Measurements from ENCODE around the gene LUC7L2. TPM values are rescaled to one million over a fixed set of nuclear protein-coding genes. Genes with fewer than 3 reads are reported as not detected.
"Not testable (repeated sequence)": the region's sequence is repeated elsewhere in the genome, so short reads cannot be mapped to it uniquely, and the experiment has no call there.

LUC7L2 gene
- total RNA-seq, 1 experiment from 2014 or later: 66.7 TPM

- no peak for DNase-seq (ENCODE audit: low read depth)
These were observed 34.8 kb downstream of the LUC7L2 start for GRCh38 chr7:139394540-139394939.

GRCh38 chr7:139396323-139396951 is 36.7 kb downstream of the LUC7L2 start:
- no peak for DNase-seq (ENCODE audit: low read depth)

DNA sequence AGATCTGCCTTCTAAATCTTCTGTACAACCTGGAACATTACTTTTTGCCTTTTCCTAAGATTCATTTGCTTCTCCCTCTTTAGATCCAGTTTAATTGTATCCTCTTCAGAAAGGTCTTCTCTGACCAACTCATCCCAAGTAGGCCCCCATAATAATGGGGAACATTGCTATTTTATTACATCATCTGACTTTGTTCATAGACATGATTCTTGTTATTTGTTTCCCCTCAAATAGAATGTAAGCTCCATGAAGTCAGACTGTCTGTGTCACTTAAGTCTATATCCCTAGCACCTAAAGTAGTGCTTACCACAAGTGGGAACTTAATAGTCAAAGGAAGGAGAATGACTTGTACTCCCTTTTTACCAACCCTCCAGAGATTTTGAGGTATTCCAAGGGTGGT is 37.5 kb downstream of the LUC7L2 start:
- no peak for DNase-seq (ENCODE audit: low read depth)

DNA sequence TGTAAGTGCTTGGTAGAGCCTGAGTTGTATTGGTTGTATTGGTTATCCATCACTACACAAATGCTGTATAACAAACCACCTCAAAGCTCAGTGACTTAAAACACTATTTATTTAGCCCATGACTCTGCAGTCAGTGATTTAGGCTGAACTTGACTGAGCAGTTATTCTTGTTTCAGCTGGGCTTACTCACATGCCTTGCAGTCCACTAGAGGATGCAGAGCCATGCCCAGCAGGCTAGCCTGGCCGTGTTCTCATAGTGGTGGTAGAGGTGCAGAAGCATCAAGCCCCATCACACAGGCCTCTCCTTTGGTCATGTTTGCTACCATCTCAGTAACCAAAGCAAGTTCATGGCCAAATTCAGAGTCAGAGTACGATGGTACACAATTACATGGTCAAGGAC is 43.9 kb downstream of the LUC7L2 start:
- no peak for DNase-seq (ENCODE audit: low read depth)

DNA sequence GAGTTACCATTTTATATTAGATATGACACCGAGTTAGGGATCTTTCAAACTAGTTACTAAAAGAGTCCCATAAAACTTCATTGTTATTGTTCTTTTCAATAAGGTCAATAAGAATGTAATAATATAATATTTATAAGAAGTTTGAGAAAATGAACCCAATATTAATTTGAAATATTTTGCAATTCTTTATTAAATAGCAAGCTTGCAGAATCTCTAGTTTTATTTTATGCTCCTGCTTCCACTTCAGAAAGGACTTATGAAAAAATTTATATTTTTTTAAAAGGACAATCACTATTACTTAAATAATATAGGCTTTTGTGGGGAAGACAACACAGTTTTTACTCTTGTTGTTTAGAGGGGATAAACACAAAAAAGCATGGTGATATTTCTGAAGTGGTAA is 47.9 kb downstream of the LUC7L2 start:
- DNase-seq (ENCODE audit: low read depth): no peak

DNA sequence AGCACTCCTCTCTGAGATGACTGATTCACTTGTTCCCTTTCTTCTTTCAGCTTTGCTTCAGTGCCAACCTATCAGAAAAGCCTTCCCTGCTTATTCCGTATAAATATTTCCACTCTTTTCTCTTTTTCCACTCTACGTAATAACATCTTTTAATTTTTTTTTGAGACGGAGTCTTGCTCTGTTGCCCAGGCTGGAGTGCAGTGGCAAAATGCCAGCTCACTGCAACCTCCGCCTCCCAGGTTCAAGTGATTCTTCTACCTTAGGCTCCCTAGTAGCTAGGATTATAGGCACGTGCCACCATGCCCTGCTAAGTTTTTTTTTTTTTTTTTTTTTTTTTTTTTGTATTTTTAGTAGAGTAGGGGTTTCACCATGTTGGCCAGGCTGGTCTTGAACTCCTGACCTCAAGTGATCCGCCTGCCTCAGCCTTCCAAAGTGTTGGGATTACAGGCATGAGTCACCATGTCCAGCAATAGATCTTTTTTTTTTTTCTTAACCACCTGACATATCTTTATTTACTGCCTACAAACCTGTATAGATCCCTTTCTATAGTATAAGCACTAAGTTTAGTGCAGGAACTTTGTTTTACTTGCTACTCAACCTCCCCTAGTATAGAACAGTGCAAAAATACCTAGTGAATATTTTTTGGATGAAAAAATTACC is 55.2 kb downstream of the LUC7L2 start:
- DNase-seq (ENCODE audit: low read depth): peak; percentile 23

DNA sequence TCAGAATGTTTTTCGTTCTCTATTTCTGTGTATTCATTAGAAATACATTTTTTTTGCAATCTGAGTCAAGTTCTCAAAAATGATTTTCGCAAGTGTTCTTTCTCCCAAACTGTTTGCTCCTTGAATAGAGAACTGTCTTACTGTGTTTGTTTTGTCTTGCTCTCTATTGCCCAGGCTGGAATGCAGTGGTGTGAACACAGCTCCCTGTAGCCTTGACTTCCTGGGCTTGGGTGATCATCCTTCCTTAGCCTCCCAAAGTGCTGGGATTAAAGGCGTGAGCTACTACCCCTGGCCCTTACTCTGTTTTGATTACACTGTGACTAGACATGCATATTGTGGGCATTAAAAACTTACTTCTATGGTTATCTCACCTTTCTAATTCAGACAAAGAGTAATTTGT is 56.7 kb downstream of the LUC7L2 start:
- no peak for DNase-seq (ENCODE audit: low read depth)

DNA sequence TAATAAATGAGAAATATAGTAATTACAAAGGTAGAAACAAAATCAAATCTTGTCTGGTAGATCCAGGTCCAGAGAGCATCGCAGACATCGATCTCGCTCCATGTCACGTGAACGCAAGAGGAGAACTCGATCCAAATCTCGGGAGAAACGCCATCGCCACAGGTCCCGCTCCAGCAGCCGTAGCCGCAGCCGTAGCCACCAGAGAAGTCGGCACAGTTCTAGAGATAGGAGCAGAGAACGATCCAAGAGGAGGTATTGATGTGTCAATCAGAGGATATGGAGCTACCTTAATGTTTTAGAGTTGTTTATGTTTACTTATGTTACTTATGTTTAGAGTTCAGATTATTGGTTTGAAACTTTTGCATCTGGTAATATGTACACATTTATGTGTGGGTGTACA is 57.8 kb downstream of the LUC7L2 start:
- DNase-seq (ENCODE audit: low read depth): no peak

- no peak for DNase-seq (ENCODE audit: low read depth)
These were observed 61.4 kb downstream of the LUC7L2 start for GRCh38 chr7:139421123-139421522.

DNA sequence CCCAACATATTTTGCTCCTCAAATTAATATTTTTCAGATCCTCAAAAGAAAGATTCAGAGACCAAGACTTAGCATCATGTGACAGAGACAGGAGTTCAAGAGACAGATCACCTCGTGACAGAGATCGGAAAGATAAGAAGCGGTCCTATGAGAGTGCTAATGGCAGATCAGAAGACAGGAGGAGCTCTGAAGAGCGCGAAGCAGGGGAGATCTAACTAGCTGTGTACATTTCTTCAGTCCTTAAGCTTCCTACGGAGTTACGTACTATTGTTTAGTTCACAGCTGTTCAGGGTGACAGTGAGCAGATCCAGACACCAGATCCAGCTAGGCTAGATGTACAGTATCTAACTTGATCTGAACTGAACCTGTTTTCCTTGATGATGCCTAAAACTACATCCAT is 62.4 kb downstream of the LUC7L2 start:
- no peak for DNase-seq (ENCODE audit: low read depth)

DNA sequence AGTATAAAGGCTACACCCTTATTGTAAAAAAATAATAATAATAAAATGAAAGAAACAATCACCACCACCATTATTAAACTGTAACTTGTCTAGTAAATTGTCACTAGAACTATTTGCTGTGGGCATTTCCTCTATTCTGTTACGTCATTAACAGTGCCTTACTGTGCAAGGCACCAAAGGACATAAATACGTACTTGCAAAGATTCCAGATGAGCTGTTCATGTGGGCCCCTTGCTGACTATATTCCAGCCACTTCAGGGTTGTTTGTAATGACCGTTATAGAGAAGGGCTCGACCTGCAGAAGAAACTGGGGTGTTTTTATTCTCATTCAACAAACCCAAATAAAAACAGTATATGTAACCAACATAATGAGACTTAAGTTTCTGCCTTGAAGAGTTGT is 63.4 kb downstream of the LUC7L2 start:
- no peak for DNase-seq (ENCODE audit: low read depth)

DNA sequence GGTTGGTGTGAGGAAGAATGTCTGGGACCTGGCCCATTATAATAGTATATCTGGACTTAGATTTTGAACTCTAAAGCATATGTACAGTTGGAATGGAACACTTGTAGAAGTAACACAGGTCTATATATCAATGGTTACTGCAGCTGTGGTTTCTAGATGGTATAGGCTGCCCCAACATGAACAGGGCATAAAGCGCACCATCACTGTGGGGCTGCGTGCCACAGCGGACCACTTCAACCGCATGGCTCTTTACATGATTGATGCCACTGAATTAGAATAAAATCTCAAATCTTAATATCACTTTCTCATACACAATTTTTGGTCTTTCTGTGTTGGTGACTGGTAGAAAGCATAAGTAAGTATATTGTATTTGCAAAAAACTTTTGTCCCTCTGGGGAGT is 64.3 kb downstream of the LUC7L2 start:
- no peak for DNase-seq (ENCODE audit: low read depth)

- DNase-seq (ENCODE audit: low read depth): not testable (repeated sequence)
These were observed 66.0 kb downstream of the LUC7L2 start for GRCh38 chr7:139425701-139426100.

- DNase-seq (ENCODE audit: low read depth): no peak
These were observed 66.7 kb downstream of the LUC7L2 start for GRCh38 chr7:139426258-139427028.

DNA sequence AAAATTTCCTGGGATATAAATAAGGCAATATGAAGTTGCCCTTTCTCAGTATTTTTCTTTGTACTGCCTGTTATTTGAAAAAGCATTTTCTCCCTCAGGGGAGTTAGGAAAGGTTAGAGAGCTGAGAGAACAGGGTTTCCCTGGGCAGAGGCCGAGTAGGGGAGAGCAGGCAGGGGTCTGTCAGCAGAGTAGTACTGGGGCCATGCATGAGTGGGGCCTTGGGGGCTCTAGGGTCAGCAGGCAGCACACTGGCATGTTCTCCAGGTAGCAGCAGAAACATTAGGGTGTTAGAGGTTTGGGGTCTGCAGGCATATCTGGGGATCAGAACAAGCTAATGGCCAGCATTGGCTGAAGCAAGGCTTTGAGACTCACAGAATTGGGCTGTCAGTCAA is 67.3 kb downstream of the LUC7L2 start:
- DNase-seq (ENCODE audit: low read depth): no peak

DNA sequence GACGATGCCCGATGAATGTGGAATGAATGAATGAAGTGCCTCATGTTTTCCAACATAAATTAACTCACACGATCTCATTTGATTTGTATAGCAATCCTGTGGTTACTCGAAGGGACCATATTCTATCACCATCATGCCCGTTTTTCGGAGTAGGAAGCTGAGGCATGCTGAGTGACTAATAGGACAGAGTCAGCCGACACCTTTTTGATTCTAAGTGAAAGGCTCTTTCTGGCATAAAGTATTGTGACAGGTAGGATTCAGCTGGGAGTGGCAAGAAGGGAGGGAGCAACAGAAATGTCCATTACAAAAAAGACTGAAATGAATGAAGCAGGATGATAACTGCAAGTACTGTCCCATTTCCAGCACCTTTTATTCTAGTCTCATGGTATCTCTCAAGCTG is 68.1 kb downstream of the LUC7L2 start:
- DNase-seq (ENCODE audit: low read depth): no peak

- not testable (repeated sequence) for DNase-seq (ENCODE audit: low read depth)
These were observed 70.0 kb downstream of the LUC7L2 start for GRCh38 chr7:139429735-139430134.

- no peak for DNase-seq (ENCODE audit: low read depth)
These were observed 70.7 kb downstream of the LUC7L2 start for GRCh38 chr7:139430443-139430842.

GRCh38 chr7:139431010-139431409 is 71.3 kb downstream of the LUC7L2 start:
- no peak for DNase-seq (ENCODE audit: low read depth)

DNA sequence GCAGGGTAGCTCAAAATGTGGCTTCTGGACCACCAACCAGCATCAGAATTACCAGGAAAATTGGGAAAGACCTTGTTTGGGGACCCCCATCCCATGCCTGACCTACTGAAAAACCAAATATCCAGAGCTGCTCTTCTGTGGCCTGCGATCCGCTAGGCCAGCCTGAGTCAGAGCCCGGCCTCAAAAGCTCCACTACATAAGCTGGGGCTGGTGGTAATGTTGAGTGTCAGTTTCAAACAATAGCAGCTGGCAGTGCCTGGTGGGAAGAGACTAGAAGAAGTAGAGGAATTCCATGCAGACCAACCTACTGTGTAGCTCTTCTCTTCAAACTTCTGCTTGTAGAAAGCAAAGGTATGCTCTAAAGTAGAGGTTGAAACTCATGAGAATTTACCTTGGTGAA is 71.8 kb downstream of the LUC7L2 start:
- no peak for DNase-seq (ENCODE audit: low read depth)

DNA sequence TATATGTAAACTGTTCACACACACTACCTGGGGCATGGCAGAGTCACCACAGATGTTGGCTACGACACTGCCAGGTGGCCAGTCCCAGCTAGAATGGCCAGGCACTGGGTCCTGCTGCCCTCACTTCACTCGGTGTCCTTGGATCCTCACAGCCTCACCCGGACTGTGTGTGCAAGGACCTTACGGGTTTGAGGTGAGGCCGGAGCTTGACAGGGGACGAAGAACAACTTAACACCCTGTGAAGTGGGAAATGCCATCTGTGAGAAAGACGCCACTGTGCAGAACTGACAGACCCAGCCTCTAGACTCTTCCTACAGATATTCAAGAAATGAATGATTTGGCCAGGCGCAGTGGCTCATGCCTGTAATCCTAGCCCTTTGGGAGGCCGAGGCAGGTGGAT is 77.1 kb downstream of the LUC7L2 start:
- no peak for DNase-seq (ENCODE audit: low read depth)

DNA sequence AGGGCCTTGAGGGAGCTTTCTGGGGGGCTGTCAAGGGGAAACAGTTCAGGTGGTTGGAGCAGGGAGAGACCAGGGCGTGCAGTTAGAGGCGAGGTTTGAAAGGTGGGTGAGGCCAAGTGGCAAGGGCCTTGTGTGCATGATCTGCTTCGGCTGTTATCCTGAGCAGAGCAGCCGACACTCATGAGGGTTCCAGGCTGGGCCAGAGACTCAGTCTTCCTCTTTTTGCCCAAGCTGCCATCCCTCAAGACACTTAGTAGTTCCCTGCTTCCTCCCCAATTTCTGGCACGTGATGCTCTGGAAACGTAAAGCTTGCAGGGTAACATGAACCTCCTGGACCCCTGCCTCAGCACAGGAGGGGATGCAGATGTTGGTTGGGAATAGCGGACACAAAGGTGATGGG is 79.7 kb downstream of the LUC7L2 start:
- DNase-seq (ENCODE audit: low read depth): no peak

GRCh38 chr7:139441961-139442360 is 82.3 kb downstream of the LUC7L2 start:
- no peak for DNase-seq (ENCODE audit: low read depth)
